A549 (cell line): ENCODE data around the gene RUFY2. TPM values are rescaled to one million over a fixed set of nuclear protein-coding genes. Genes with fewer than 3 reads are reported as not detected.

Source experiments
- ATAC-seq, 2 experiments: fragments of 200-7000 bp in 1 of 2; fragments of >200 bp in 1 of 2; cut with Nextera tagmentation in 1 of 2; cut with Tn5 transposase in 1 of 2; 3 replicates each; pipeline versions ENCODE4 v1.8.0 to v1.9.1; 2018 to 2020; ENCODE audit warnings: mild to moderate bottlenecking in 1 of 2, moderate library complexity in 1 of 2
- CTCF ChIA-PET: fragments of 300-600 bp; sonication (Branson Sonifier 250); formaldehyde crosslinking; extraction: SDS; loops from one replicate; lab custom pipeline; 2021; ENCODE audit warnings: antibody characterized with exemption, inconsistent platforms; lab: Yijun Ruan, JAX
- POLR2A ChIA-PET: fragments of 350-600 bp; formaldehyde crosslinking; extraction: SDS; loops from one replicate; lab custom pipeline; 2021; ENCODE audit warnings: antibody characterized with exemption, inconsistent platforms; lab: Yijun Ruan, JAX
- DNase-seq, 2 experiments: peaks; one replicate each; pipeline versions ENCODE4 v3.0.0 to v3.0.0-alpha.2; 2011 to 2016; ENCODE audit warnings: low read depth in 1 of 2, low spot score in 1 of 2
- FAIRE-seq: peaks from 2 replicates; lab custom pipeline; 2011; peaks lifted over from hg19 to GRCh38; lab: Jason Lieb, UNC
- H3K27ac ChIP-seq, 2 experiments: fragments of >200 bp; sonication (Bioruptor Twin); formaldehyde crosslinking; 3 replicates each; pipeline ENCODE4 v1.5.1; 2016 to 2017
- H3K4me1 ChIP-seq: fragments of >200 bp; sonication (Bioruptor Twin); formaldehyde crosslinking; 3 replicates; pipeline ENCODE4 v1.6.1; 2016
- H3K4me2 ChIP-seq: fragments of >200 bp; sonication (Bioruptor Twin); formaldehyde crosslinking; 3 replicates; pipeline ENCODE4 v1.6.1; 2016
- H3K4me3 ChIP-seq: fragments of >200 bp; sonication (Bioruptor Twin); formaldehyde crosslinking; 3 replicates; pipeline ENCODE4 v1.5.1; 2016
- H3K9me3 ChIP-seq: fragments of >200 bp; sonication (Bioruptor Twin); formaldehyde crosslinking; 3 replicates; pipeline ENCODE4 v1.6.1; 2016
- CHD4 ChIP-seq: fragments of 200-600 bp; sonication (generic); IDR thresholded peaks from 2 replicates; pipeline ENCODE4 v1.6.1; 2016; ENCODE audit warnings: antibody characterized with exemption, mild to moderate bottlenecking, borderline replicate concordance
- CTCF ChIP-seq: fragments of >200 bp; sonication (Bioruptor Twin); formaldehyde crosslinking; IDR thresholded peaks from 3 replicates; pipeline ENCODE4 v1.5.1; 2016
- EP300 ChIP-seq, 2 experiments: fragments of >200 bp; sonication (Bioruptor Twin); formaldehyde crosslinking; IDR thresholded peaks; 2 replicates in 1 of 2; 3 replicates in 1 of 2; pipeline ENCODE4 v1.6.1; 2016 to 2017
- ESRRA ChIP-seq: fragments of 150-350 bp; IDR thresholded peaks from 2 replicates; pipeline ENCODE4 v1.6.1; 2014; ENCODE audit warnings: mild to moderate bottlenecking, low read length, borderline replicate concordance
- HMGXB4 ChIP-seq: fragments of 250-450 bp; sonication (Bioruptor Pico); IDR thresholded peaks from 2 replicates; pipeline ENCODE4 v1.5.0; 2021; ENCODE audit warnings: mild to moderate bottlenecking, moderate library complexity, borderline replicate concordance
- JUN ChIP-seq, 2 experiments: fragments of >200 bp; sonication (Bioruptor Twin); formaldehyde crosslinking; IDR thresholded peaks; 2 replicates in 1 of 2; 3 replicates in 1 of 2; pipeline ENCODE4 v1.6.1; 2016 to 2017
- MAFK ChIP-seq: fragments of 450-650 bp; IDR thresholded peaks from 2 replicates; pipeline ENCODE4 v1.6.1; 2014; ENCODE audit not compliant: partially characterized antibody
- MYC ChIP-seq: IDR thresholded peaks from 2 replicates; pipeline ENCODE4 v1.6.1; 2012; ENCODE audit warnings: mild to moderate bottlenecking, inconsistent platforms, low read length, improper control_type of control experiment, borderline replicate concordance
- NR3C1 ChIP-seq: fragments of >200 bp; sonication (Bioruptor Twin); formaldehyde crosslinking; IDR thresholded peaks from 3 replicates; pipeline ENCODE4 v1.6.1; 2017
- SMC3 ChIP-seq: fragments of >200 bp; sonication (Bioruptor Twin); formaldehyde crosslinking; IDR thresholded peaks from 3 replicates; pipeline ENCODE4 v1.6.1; 2018; ENCODE audit warnings: inconsistent platforms
- ZSCAN20 ChIP-seq: fragments of 250-450 bp; sonication (Bioruptor Pico); IDR thresholded peaks from 2 replicates; pipeline ENCODE4 v1.8.0; 2022; ENCODE audit warnings: mild to moderate bottlenecking, moderate library complexity
- WGBS: methylation state at CpG from one replicate; pipeline ENCODE4 v1.1.6; 2017; ENCODE audit errors: missing lambda C conversion rate; 5-methylcytosine and 5-hydroxymethylcytosine counted together
- polyA plus RNA-seq, 4 experiments: library from polyadenylated mRNA; depleted of rRNA in 3 of 4; stranded (reverse); fragments of >200 nt; fragmentation: RNase III in 1 of 4; extraction: RNeasy Plus Mini Kit Qiagen cat#74134 plus additional on column Dnase treatment in 1 of 4; gene quantifications; 2 replicates in 3 of 4; 3 replicates in 1 of 4; pipeline ENCODE4 v1.2.3, GENCODE V29; 2011 to 2017
- TF ChIP-seq, protein P1 (sequence below): fragments of 200-600 bp; sonication (generic); IDR thresholded peaks from 2 replicates; pipeline ENCODE4 v1.6.1; 2016; ENCODE audit warnings: antibody characterized with exemption, mild to moderate bottlenecking, moderate library complexity

RUFY2 gene
- polyA plus RNA-seq, 2 of the 4 experiments (the other 2 are of a cell fraction) = 7.9 to 20.3 TPM

DNA sequence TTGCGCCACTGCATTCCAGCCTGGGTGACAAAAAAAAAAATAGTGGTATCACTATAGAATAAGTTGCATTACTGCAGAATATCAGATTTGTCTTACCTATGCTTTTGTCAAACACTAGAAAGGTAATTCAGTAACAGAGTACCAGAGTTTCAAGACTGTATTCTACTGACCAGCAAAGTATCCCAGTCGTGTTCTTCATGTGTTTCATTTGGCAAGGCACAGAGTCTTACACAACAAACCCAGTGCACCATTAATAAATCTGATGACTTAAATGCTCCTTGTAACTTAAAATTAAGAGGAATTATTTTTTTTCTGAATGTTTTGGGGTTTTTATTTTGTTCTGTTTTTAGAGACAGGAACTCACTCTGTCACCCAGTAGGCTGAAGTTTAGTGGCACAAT lies 40.0 kb downstream of the RUFY2 start:
- 83% methylated on average over 2 of the region's 2 CpGs for WGBS
- POLR2A ChIA-PET = no interaction called here
- no peaks in the 10 kb centered on the region for H3K4me1 ChIP-seq
- ATAC-seq (no peak), FAIRE-seq (no peak), DNase-seq (no peak)
- CTCF ChIA-PET = no interaction called here
- H3K9me3 ChIP-seq = peaks cover 6% of the 10 kb centered on the region
- TF ChIP-seq CTCF (no peak), ZSCAN20 (CRISPR knock-in tag) (no peak)
- H3K4me3 ChIP-seq = no peak overlapping the region
- H3K4me2 ChIP-seq = no peak overlapping the region
- H3K27ac ChIP-seq = no peak overlapping the region

GRCh38 chr10:68366600-68366999 lies 40.5 kb downstream of the RUFY2 start:
- no peak overlapping the region for H3K27ac ChIP-seq
- peaks cover under 1% of the 10 kb centered on the region; the same call in 1 of the 3 replicates for H3K9me3 ChIP-seq
- H3K4me2 ChIP-seq = no peak overlapping the region
- no peak for TF ChIP-seq CHD4
- no peak for TF ChIP-seq MYC
- no peak for TF ChIP-seq ESRRA
- TF ChIP-seq, protein P1, sequence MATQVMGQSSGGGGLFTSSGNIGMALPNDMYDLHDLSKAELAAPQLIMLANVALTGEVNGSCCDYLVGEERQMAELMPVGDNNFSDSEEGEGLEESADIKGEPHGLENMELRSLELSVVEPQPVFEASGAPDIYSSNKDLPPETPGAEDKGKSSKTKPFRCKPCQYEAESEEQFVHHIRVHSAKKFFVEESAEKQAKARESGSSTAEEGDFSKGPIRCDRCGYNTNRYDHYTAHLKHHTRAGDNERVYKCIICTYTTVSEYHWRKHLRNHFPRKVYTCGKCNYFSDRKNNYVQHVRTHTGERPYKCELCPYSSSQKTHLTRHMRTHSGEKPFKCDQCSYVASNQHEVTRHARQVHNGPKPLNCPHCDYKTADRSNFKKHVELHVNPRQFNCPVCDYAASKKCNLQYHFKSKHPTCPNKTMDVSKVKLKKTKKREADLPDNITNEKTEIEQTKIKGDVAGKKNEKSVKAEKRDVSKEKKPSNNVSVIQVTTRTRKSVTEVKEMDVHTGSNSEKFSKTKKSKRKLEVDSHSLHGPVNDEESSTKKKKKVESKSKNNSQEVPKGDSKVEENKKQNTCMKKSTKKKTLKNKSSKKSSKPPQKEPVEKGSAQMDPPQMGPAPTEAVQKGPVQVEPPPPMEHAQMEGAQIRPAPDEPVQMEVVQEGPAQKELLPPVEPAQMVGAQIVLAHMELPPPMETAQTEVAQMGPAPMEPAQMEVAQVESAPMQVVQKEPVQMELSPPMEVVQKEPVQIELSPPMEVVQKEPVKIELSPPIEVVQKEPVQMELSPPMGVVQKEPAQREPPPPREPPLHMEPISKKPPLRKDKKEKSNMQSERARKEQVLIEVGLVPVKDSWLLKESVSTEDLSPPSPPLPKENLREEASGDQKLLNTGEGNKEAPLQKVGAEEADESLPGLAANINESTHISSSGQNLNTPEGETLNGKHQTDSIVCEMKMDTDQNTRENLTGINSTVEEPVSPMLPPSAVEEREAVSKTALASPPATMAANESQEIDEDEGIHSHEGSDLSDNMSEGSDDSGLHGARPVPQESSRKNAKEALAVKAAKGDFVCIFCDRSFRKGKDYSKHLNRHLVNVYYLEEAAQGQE = no peak
- FAIRE-seq (no peak), DNase-seq (no peak), ATAC-seq (no peak)
- WGBS = 88% methylated on average over 5 of the region's 5 CpGs
- CTCF ChIA-PET = no interaction called here
- POLR2A ChIA-PET = no interaction called here
- no peak overlapping the region for H3K4me3 ChIP-seq
- H3K4me1 ChIP-seq = no peaks in the 10 kb centered on the region

DNA sequence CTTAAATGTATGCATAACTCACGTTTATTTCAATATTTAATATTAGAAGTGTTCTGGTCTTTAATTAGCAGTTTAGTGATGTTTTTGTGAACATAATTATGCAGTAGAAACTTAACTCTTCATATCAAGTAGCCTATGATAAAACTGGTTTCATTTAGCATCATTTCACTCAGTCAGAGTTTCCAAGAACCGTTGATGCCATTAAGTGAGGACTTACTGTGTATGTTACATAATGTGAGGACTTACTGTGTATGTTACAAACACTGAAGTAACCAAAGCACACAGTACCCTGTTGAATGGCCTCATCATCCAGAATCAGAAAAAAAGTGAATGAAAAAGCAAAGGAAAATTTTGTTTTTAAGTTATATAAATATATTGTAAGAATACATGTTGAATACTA lies 41.5 kb downstream of the RUFY2 start:
- ATAC-seq (no peak), FAIRE-seq (no peak), DNase-seq (no peak)
- Histone ChIP-seq H3K9me3 (no peaks in the 10 kb centered on the region), H3K4me2 (no peak overlapping the region), H3K4me3 (no peak overlapping the region), H3K4me1 (no peaks in the 10 kb centered on the region), H3K27ac (no peak overlapping the region)
- POLR2A ChIA-PET = no interaction called here
- WGBS = 78% methylated on average over 2 of the region's 2 CpGs
- TF ChIP-seq NR3C1 (no peak), JUN (IDR thresholded peaks at IDR 0.05) (no peak), MAFK (no peak), SMC3 (no peak), EP300 (IDR thresholded peaks at IDR 0.05) (no peak), HMGXB4 (CRISPR knock-in tag) (no peak)
- CTCF ChIA-PET = no interaction called here
